Sigmoid colon (tissue), 7 donors: ENCODE data around the gene GDPD3. TPM values are rescaled to one million over a fixed set of nuclear protein-coding genes. Genes with fewer than 3 reads are reported as not detected.

ENCODE experiments used
- DNase-seq: peaks from one replicate; pipeline ENCODE4 v3.0.0-alpha.2; 2019
- H3K27ac ChIP-seq, 4 donors: fragments of 200-600 bp; sonication (generic); one replicate each; pipeline ENCODE4 v1.5.1; 2016 to 2019; ENCODE audit warnings: mild to moderate bottlenecking in 1 of 4
- H3K27me3 ChIP-seq, 3 donors: fragments of 200-600 bp; sonication (generic); one replicate each; pipeline ENCODE4 v1.5.1; 2019; ENCODE audit warnings: mild to moderate bottlenecking in 1 of 3
- H3K36me3 ChIP-seq, 4 donors: fragments of 200-600 bp; sonication (generic); one replicate each; pipeline ENCODE4 v1.5.1; 2016 to 2019
- H3K4me1 ChIP-seq, 4 donors: fragments of 200-600 bp; sonication (generic); one replicate each; pipeline ENCODE4 v1.5.1; 2017 to 2019
- H3K4me3 ChIP-seq, 4 donors: fragments of 200-600 bp; sonication (generic); one replicate each; pipeline ENCODE4 v1.5.1; 2017 to 2019; ENCODE audit warnings: mild to moderate bottlenecking in 2 of 4, moderate library complexity in 1 of 4
- H3K9me3 ChIP-seq, 4 donors: fragments of 200-600 bp in 3 of 4; sonication (generic) in 3 of 4; one replicate each; pipeline versions ENCODE4 v1.5.1 to v1.6.1; 2013 to 2019
- CTCF ChIP-seq, 4 experiments: fragments of 450-650 bp in 3 of 4; fragments of 200-600 bp in 1 of 4; IDR thresholded peaks; one replicate each; pipeline ENCODE4 v1.5.1; 2016 to 2019; ENCODE audit warnings: antibody characterized with exemption in 4 of 4, mild to moderate bottlenecking in 3 of 4, moderate library complexity in 2 of 4
- EP300 ChIP-seq, 4 donors: sonication (generic); formaldehyde crosslinking; IDR thresholded peaks; one replicate each; pipeline ENCODE4 v1.6.1; 2017; ENCODE audit warnings: antibody characterized with exemption in 4 of 4
- POLR2A ChIP-seq, 2 donors: fragments of 450-650 bp; IDR thresholded peaks; one replicate each; pipeline ENCODE4 v1.6.1; 2016; ENCODE audit warnings: antibody characterized with exemption in 2 of 2, mild to moderate bottlenecking in 2 of 2, moderate library complexity in 2 of 2
- POLR2AphosphoS5 ChIP-seq, 4 donors: sonication (generic); formaldehyde crosslinking; IDR thresholded peaks; one replicate each; pipeline ENCODE4 v1.6.1; 2017; ENCODE audit warnings: antibody characterized with exemption in 4 of 4
- WGBS, 2 donors: extraction: QIAGEN DNeasy Blood & Tissue Kit; methylation state at CpG; one replicate each; pipeline ENCODE4 v1.1.7; 2013; 5-methylcytosine and 5-hydroxymethylcytosine counted together
- intact Hi-C: fragments of 100-400 bp; cut with DNase I; formaldehyde crosslinking; loops from one replicate; pipeline ENCODE4 v1.15.1; 2023
- polyA plus RNA-seq, 3 donors: library from polyadenylated mRNA; stranded (reverse); fragments of 200-250 nt; gene quantifications; one replicate each; pipeline ENCODE4 v1.2.3, GENCODE V29; 2013
- total RNA-seq, 4 donors: library from RNA; depleted of rRNA; stranded (reverse); fragments of >200 nt; gene quantifications; one replicate each; pipeline ENCODE4 v1.1.0, GENCODE V29; 2016
- donor health status: healthy with polysubstance abuse.
- donor health status: Bipolar disorder and iron deficiency.
- donor health status: healthy.

GDPD3 gene
- total and polyA plus RNA-seq, 7 donors = 0.54 to 68.8 (median 8.0) TPM

DNA sequence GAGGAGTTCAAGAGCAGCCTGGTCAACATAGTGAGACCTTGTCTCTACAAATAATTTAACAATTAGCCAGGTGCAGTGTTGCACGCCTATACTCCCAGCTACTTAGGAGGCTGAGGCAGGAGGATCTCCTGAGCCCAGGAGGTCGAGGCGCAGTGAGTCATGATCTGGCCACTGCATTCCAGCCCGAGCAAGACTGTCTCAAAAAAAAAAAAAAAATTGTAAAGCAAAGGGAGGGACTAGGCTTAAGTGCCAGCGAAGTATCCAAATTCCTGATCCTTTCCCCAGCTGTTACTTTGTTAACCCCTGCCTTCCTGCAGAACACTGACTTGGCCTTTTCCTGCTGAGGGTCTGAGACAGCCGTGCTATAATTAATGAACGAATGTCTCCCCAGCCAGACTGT is 2.7 kb downstream of the GDPD3 start:
- WGBS, 2 donors = 75 to 80% methylated on average over 7 of the region's 7 CpGs
- peaks cover 5 to 73% (median 20%) of the 10 kb centered on the region in 4 donors for H3K36me3 ChIP-seq

GRCh38 chr16:30108059-30108850 is 5.1 kb downstream of the GDPD3 start:
- no peaks in the 10 kb centered on the region for H3K27me3 ChIP-seq
- H3K9me3 ChIP-seq = no peaks in the 10 kb centered on the region
- intact Hi-C loops = no loop called here
- no peak overlapping the region for H3K4me3 ChIP-seq
- TF ChIP-seq POLR2AphosphoS5 (IDR thresholded peaks at IDR 0.05) = no peak
- H3K27ac ChIP-seq = no peak overlapping the region
- no peaks in the 10 kb centered on the region for H3K4me1 ChIP-seq
- 75 to 87% methylated on average over 15 of the region's 15 CpGs for WGBS, 2 donors
- H3K36me3 ChIP-seq = peaks cover 0 to 66% (median 19%) of the 10 kb centered on the region in 4 donors
- DNase-seq = no peak

More for the DNA sequence above, 2.7 kb downstream of the GDPD3 start:
- Histone ChIP-seq H3K4me1 (no peaks in the 10 kb centered on the region), H3K27me3 (no peaks in the 10 kb centered on the region), H3K4me3 (no peak overlapping the region), H3K27ac (no peak overlapping the region), H3K9me3 (no peaks in the 10 kb centered on the region)
- TF ChIP-seq CTCF (IDR thresholded peaks at IDR 0.05) (no peak), POLR2AphosphoS5 (IDR thresholded peaks at IDR 0.05) (no peak)
- no peak for DNase-seq
- intact Hi-C loops = no loop called here

DNA sequence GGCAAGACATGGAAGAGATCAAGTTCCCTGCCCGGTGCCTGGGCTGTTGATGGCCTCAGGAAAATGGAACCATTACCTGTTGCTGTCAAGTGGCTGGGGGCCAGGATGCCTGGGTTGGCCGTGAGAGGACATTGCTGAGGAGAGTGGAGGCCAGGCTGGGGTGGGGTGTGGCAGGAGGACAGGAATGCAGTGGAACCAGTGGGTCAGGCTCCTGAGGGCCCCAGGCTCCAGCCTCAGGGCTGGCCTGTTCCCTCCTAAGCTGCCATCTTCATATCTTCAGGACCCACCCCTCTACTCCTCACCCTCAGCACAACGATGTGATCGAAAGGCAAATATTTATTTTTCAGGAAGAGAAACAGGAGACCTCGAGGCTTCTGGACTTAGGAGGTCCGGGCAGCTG is 8.8 kb downstream of the GDPD3 start:
- peaks cover 0 to 35% (median 17%) of the 10 kb centered on the region in 4 donors for H3K36me3 ChIP-seq
- no peak overlapping the region for H3K4me3 ChIP-seq
- H3K27ac ChIP-seq = no peak overlapping the region
- DNase-seq = no peak
- H3K9me3 ChIP-seq = no peaks in the 10 kb centered on the region
- intact Hi-C loops = no loop called here
- TF ChIP-seq EP300 (IDR thresholded peaks at IDR 0.05) (no peak), CTCF (IDR thresholded peaks at IDR 0.05) (no peak), POLR2A (IDR thresholded peaks at IDR 0.05) (no peak), POLR2AphosphoS5 (IDR thresholded peaks at IDR 0.05) (no peak)
- H3K4me1 ChIP-seq = no peaks in the 10 kb centered on the region
- H3K27me3 ChIP-seq = no peaks in the 10 kb centered on the region
- WGBS, 2 donors = 46 to 72% methylated on average over 6 of the region's 6 CpGs

- intact Hi-C loops = no loop called here
- no peak overlapping the region for H3K4me3 ChIP-seq
- H3K27me3 ChIP-seq = no peaks in the 10 kb centered on the region
- peaks cover 0 to 31% (median 15%) of the 10 kb centered on the region in 4 donors for H3K36me3 ChIP-seq
- H3K27ac ChIP-seq = no peak overlapping the region
- H3K9me3 ChIP-seq = no peaks in the 10 kb centered on the region
- no peak for TF ChIP-seq CTCF (IDR thresholded peaks at IDR 0.05)
- TF ChIP-seq POLR2AphosphoS5 (IDR thresholded peaks at IDR 0.05) = no peak
- no peak for DNase-seq
- WGBS, 2 donors = 86 to 88% methylated on average over 4 of the region's 4 CpGs
- H3K4me1 ChIP-seq = no peaks in the 10 kb centered on the region
Measured at GRCh38 chr16:30104090-30104489, 9.2 kb downstream of the GDPD3 start.

GRCh38 chr16:30096862-30097563 is 16.3 kb downstream of the GDPD3 start:
- intact Hi-C loops = loop anchor here (2.0 to 10.0 kb wide), 7 partner anchors 26 to 1358 kb away; partner anchors contain the start of genes ARMC5, FBRS, HIRIP3 and INO80E
- WGBS, 2 donors = 94 to 97% methylated on average over 18 of the region's 18 CpGs

More at GRCh38 chr16:30096862-30097563, 16.3 kb downstream of the GDPD3 start:
- Histone ChIP-seq H3K27me3 (no peaks in the 10 kb centered on the region), H3K4me1 (peaks cover 0 to 39% (median 37%) of the 10 kb centered on the region in 4 donors), H3K27ac (peak overlapping the region; percentile 92 to 97 (median 96)), H3K36me3 (peaks cover 0 to 23% (median 10%) of the 10 kb centered on the region in 4 donors), H3K9me3 (peaks cover 0 to 6% (median 4%) of the 10 kb centered on the region in 4 donors), H3K4me3 (peak overlapping the region in 2 of 4 donors; percentile 88 to 90)
- no peak for DNase-seq
- TF ChIP-seq POLR2AphosphoS5 (IDR thresholded peaks at IDR 0.05) = no peak
- TF ChIP-seq EP300 (IDR thresholded peaks at IDR 0.05) = no peak
- no peak for TF ChIP-seq CTCF (IDR thresholded peaks at IDR 0.05)
- no peak for TF ChIP-seq POLR2A (IDR thresholded peaks at IDR 0.05)
